Measurements from ENCODE around the gene MPPED1. TPM values are rescaled to one million over a fixed set of nuclear protein-coding genes. Genes with fewer than 3 reads are reported as not detected.

MPPED1 gene
- total RNA-seq, 1 experiment from 2014 or later = not detected

DNA sequence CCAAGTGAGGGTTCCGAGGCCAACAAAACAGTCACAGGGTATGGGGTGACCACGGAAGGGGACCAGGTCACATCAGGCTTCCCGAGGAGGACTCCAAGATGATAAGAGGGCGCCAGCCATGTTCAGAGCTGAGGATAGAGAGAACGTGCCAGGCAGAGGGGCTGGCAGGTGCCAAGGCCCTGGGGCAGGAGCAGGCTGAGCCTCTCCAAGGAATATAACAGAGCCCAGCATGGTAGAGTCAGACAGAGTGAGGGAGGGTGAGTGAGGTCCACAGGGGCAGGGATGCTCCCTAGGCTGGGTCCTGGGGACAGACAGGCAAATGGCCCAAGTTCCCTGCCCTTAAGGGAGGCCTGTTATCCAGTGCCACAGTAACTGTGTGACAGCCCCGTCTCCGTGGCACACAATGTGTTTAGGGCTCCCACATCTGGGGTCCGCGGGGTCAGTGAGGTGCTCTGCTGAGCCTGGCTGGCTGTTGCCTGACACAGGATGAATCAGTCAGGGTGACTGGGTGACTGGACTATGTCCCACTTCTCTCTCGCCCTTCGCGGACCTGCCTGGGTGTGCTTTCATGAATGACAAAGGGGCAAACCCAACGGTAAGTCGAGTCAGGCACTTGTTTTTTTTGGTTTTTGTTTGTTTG is 105.3 kb downstream of the MPPED1 start:
- CTCF ChIA-PET = no interaction called here
- H3K27me3 ChIP-seq (replicated peaks; ENCODE audit: insufficient read depth, low read depth, low read length, poor library complexity) = no peaks in the 10 kb centered on the region

DNA sequence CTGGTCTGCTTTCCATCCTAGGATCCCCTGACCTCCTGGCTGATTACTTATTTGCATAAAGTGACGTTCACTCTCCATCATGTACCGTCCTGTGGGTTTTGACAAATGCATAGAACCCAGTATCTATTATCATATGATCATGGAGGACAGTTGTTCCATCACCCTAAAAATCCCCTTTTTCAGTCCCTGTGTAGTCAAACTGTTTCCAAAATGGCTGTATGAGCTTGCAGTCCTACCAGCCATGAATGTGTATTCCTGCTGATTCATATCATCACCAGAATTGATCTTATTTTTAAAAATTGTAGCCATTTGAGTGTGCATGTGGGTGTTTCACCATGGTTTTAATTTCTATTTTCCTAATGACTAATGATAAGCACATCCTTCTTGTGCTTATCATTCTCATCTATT is 108.8 kb downstream of the MPPED1 start:
- Histone ChIP-seq H3K27ac (ENCODE audit: low read depth, low read length, poor library complexity, severe bottlenecking) (no peak overlapping the region), H3K36me3 (ENCODE audit: insufficient read depth, low read length, poor library complexity, severe bottlenecking) (no peaks in the 10 kb centered on the region), H3K4me3 (ENCODE audit: low read depth, low read length, poor library complexity, severe bottlenecking) (no peak overlapping the region), H3K4me1 (ENCODE audit: insufficient read depth, low read length, poor library complexity, severe bottlenecking) (no peaks in the 10 kb centered on the region), H3K9me3 (ENCODE audit: low read depth, low read length, poor library complexity, severe bottlenecking) (no peaks in the 10 kb centered on the region), H3K27me3 (replicated peaks; ENCODE audit: insufficient read depth, low read depth, low read length, poor library complexity) (no peaks in the 10 kb centered on the region)
- intact Hi-C loops (cut with micrococcal nuclease; ENCODE audit: unreplicated experiment) = no loop called here
- ChIA-PET CTCF (no interaction called here), POLR2A (ENCODE audit: low non-redundant PET) (no interaction called here)
- TF ChIP-seq EZH2 (IDR thresholded peaks at IDR 0.05; ENCODE audit: borderline replicate concordance, low read depth, low read length, poor library complexity, severe bottlenecking) = no peak
- TF ChIP-seq, protein P1, sequence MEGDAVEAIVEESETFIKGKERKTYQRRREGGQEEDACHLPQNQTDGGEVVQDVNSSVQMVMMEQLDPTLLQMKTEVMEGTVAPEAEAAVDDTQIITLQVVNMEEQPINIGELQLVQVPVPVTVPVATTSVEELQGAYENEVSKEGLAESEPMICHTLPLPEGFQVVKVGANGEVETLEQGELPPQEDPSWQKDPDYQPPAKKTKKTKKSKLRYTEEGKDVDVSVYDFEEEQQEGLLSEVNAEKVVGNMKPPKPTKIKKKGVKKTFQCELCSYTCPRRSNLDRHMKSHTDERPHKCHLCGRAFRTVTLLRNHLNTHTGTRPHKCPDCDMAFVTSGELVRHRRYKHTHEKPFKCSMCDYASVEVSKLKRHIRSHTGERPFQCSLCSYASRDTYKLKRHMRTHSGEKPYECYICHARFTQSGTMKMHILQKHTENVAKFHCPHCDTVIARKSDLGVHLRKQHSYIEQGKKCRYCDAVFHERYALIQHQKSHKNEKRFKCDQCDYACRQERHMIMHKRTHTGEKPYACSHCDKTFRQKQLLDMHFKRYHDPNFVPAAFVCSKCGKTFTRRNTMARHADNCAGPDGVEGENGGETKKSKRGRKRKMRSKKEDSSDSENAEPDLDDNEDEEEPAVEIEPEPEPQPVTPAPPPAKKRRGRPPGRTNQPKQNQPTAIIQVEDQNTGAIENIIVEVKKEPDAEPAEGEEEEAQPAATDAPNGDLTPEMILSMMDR (conservative IDR thresholded peaks at IDR 0.05; ENCODE audit: low read depth, low read length) = no peak
- BruUV-seq (replicated peaks) = no TSS peak
- no peak for DNase-seq (ENCODE audit: low spot score)

More for the DNA sequence above, 105.3 kb downstream of the MPPED1 start:
- Histone ChIP-seq H3K4me3 (ENCODE audit: low read depth, low read length, poor library complexity, severe bottlenecking) (no peak overlapping the region), H3K4me1 (ENCODE audit: insufficient read depth, low read length, poor library complexity, severe bottlenecking) (no peaks in the 10 kb centered on the region), H3K27ac (ENCODE audit: low read depth, low read length, poor library complexity, severe bottlenecking) (no peak overlapping the region), H3K9me3 (ENCODE audit: low read depth, low read length, poor library complexity, severe bottlenecking) (no peaks in the 10 kb centered on the region), H3K36me3 (ENCODE audit: insufficient read depth, low read length, poor library complexity, severe bottlenecking) (no peaks in the 10 kb centered on the region)
- intact Hi-C loops (cut with micrococcal nuclease; ENCODE audit: unreplicated experiment) = no loop called here
- no peak for DNase-seq (ENCODE audit: low spot score)
- TF ChIP-seq EZH2 (IDR thresholded peaks at IDR 0.05; ENCODE audit: borderline replicate concordance, low read depth, low read length, poor library complexity, severe bottlenecking) = no peak
- TF ChIP-seq, protein P1 (conservative IDR thresholded peaks at IDR 0.05; ENCODE audit: low read depth, low read length) = no peak
- no TSS peak for BruUV-seq (replicated peaks)
- POLR2A ChIA-PET (ENCODE audit: low non-redundant PET) = no interaction called here

DNA sequence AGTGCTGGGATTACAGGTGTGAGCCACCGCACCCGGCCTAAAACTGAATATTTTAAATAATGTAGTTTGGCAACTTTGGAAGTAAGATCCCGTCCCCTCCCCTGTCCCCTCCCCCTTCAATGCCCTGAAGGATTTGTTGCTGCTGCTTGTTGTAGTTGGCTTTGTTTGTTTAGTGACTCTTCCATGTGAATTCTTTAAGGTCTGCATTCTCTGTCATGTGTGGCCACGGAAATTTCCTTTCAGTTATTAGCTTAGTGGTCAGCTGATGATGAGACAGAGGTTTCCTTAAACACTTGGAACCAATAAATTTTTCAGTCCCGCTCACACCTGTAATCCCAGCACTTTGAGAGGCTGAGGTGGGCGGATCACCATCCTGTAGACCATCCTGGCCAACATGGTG is 109.9 kb downstream of the MPPED1 start:
- TF ChIP-seq, protein P1 (conservative IDR thresholded peaks at IDR 0.05; ENCODE audit: low read depth, low read length) = no peak
- TF ChIP-seq EZH2 (IDR thresholded peaks at IDR 0.05; ENCODE audit: borderline replicate concordance, low read depth, low read length, poor library complexity, severe bottlenecking) = no peak
- BruUV-seq (replicated peaks) = no TSS peak
- DNase-seq (ENCODE audit: low spot score) = no peak

More for the DNA sequence above, 109.9 kb downstream of the MPPED1 start:
- no peak overlapping the region for H3K4me3 ChIP-seq (ENCODE audit: low read depth, low read length, poor library complexity, severe bottlenecking)
- POLR2A ChIA-PET (ENCODE audit: low non-redundant PET) = no interaction called here
- H3K9me3 ChIP-seq (ENCODE audit: low read depth, low read length, poor library complexity, severe bottlenecking) = no peaks in the 10 kb centered on the region
- CTCF ChIA-PET = no interaction called here
- intact Hi-C loops (cut with micrococcal nuclease; ENCODE audit: unreplicated experiment) = no loop called here
- no peaks in the 10 kb centered on the region for H3K4me1 ChIP-seq (ENCODE audit: insufficient read depth, low read length, poor library complexity, severe bottlenecking)
- no peaks in the 10 kb centered on the region for H3K36me3 ChIP-seq (ENCODE audit: insufficient read depth, low read length, poor library complexity, severe bottlenecking)
- H3K27ac ChIP-seq (ENCODE audit: low read depth, low read length, poor library complexity, severe bottlenecking) = no peak overlapping the region
- H3K27me3 ChIP-seq (replicated peaks; ENCODE audit: insufficient read depth, low read depth, low read length, poor library complexity) = no peaks in the 10 kb centered on the region

Data from A673 (cell line).